GM20431 (cell line): ENCODE data around the gene ZNF263.

Experiments used
- in situ Hi-C: fragments of 300-500 bp; cut with MseI, MboI; formaldehyde crosslinking; loops from one replicate; pipeline ENCODE4 v1.15.0; 2020; ENCODE audit warnings: low sequenced_read_pairs; ENCODE audit not compliant: unreplicated experiment

Gene ZNF263

DNA sequence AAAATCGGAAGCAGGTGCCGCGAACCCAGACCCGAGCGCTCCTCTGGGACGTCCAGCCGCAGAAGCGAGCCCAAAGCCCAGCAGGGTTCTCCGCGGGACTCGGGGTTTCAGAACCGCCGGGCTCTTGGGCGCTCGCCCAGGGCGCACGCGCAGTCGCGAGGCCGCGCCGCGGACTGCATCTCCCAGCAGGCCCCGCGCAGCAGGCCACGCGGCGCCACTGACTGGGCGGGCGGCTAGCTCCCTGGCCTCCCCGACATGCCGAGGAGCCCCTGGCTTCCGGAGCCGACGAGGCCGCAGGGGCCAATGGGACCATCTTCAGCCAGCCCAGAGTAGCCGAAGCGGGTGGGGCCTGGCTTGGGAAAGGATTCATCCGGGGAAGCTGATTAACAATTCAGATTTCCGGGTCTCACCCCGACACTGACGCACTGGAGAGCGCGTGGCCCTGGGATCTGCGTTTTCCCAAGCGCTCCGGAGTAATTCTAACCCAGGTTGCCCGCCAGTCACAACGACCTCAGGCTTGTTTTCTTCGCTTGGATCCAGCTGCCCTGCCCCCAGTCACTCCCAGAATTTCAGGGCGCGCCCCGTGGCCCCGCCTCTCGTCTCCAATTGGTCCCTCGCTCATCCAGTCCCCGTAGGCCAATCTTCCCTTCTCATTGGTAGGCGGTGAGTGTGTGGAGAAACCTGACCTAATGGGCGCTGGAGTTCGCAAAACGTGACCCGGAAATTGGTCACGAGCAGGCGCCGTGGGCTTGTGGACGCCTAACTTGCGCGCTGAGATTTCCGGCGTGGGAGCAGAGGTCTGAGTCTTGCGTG is at the start of gene ZNF263:
Gene ZNF263, plus strand, starts transcription at position 762 of the 813 bp plus-strand sequence. CDS start 328 bp downstream, outside the sequence.
- in situ Hi-C loops, result no loop called here

DNA sequence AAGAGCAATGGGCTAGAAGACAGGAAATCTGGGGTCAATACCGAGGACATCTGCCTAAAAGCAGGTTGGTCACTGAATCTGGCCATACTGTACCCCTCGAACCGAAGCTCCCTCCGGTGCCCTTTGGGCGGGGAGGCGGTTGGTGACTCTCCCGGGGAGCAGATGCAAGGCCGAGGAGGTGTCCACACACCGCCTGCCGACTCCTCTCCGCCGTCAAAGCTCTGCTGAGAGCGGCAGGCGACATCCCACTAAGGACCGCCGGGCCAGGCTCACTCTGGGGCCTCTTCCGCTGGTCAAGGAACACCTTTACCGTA is 48.8 kb upstream of the ZNF263 start:
- in situ Hi-C loops, result no loop called here

GRCh38 chr16:3234857-3235561 is 48.3 kb upstream of the ZNF263 start, which contains the start of gene ZNF200:
ZNF200 (minus strand) TSS chr16:3235158; CDS start chr16:3233755, 1,403 bp downstream.
- in situ Hi-C loops, result no loop called here

- in situ Hi-C loops, result no loop called here
Observed at GRCh38 chr16:3235856-3236669, 47.2 kb upstream of the ZNF263 start.

- in situ Hi-C loops, result no loop called here
Observed at GRCh38 chr16:3241761-3242160, 41.5 kb upstream of the ZNF263 start.

DNA sequence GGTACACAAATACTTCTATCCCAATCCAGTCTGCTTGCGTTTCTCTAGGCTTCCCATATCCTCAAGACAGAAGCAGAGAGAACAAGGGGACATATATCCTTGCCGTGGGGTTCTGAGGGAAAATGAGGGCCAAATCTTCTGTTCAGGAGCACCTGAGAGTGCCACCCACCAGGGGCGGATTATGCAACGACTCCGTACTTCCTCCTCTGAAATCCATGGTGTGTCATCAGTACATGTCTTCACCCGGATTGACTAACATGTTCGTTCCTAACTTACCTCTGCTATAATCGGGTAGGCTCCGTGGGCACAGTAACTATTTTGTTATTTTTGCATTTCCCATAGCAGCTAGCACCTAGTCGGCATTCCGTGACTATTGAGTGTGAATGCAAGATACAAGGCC is 40.6 kb upstream of the ZNF263 start:
- in situ Hi-C loops, result no loop called here

DNA sequence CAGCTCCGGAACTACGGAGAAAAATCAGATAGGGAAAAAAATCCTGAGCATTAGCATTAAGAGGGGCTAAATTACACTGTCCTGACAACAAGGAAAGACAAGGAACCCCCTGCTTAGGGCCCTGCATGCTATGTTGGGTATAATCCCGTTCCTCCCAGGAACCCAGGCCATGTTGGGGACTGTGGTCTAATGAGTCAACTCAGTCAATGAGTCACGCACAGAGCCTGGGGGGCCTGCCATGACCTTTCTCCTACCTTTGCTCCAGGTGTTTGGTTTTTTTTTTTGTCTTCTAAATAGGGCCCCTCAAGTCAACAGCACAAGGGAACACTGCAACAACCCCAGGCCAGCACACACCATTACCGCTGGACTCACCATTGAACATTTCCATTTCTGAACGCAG is 39.4 kb upstream of the ZNF263 start:
- in situ Hi-C loops, result no loop called here

DNA sequence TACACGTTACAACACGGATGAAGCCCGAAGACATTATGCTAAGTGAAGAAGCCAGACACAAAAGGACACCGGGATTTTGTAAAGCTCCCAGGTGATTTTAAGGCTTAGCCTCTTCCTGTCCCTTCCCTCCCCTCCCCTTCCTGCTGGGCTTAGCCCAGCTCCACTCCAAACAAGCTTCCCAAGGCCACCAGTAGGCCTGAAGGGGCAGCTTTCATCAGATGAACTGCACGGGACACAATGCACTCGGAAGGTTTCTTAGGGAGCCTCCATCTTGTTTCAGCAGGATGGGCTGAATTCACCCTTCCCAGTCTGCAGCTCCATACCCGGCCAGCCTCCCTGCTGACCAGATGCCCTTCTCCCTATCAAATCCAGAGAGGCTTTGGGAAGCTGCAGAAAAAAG is 37.3 kb upstream of the ZNF263 start:
- in situ Hi-C loops, result no loop called here

DNA sequence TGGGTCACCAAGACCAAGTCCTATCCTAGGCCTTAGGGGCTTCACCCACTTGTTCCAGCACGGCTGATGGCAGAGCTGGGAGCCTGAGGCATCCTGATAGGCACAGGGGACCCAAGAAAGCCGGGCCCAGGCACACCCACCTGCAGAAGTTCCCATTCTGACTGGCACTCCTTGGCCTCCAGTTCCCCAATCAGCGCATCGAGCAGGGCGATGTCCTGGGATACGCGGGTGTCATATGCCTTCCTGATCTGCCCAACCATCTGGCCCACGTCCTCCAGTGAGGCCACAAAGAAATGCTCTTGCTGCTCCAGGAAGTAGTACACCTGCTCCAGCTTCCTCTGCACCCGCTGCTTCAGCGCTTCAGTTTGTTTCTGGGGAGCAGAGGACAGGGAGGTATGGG is 36.4 kb upstream of the ZNF263 start:
- in situ Hi-C loops, result no loop called here

- in situ Hi-C loops, result no loop called here
Observed at GRCh38 chr16:3248596-3248995, 34.7 kb upstream of the ZNF263 start.

GRCh38 chr16:3249020-3249419 is 34.3 kb upstream of the ZNF263 start:
- in situ Hi-C loops, result no loop called here

- in situ Hi-C loops, result no loop called here
Observed at GRCh38 chr16:3249451-3249850, 33.8 kb upstream of the ZNF263 start.

DNA sequence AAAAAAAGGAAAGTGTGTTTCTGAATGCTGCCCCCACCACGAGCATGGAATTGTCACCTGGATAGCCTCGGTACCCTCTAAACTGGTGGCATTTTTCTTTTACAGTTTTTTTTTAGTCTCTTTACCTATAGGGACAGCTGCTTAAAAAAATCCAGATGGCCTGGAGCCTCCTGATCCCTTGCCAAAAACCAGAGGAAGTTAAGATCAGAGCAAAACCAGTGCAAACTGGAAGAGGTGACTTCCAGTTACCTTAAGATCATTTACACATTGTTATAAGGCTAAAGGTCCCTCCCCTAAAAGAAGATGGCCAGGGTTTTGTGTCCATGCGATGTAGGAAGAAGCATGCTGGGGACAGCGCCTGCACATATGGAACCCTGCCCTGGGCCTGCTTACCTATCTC is 30.3 kb upstream of the ZNF263 start:
- in situ Hi-C loops, result no loop called here

GRCh38 chr16:3254309-3254708 is 29.0 kb upstream of the ZNF263 start:
- in situ Hi-C loops, result no loop called here

DNA sequence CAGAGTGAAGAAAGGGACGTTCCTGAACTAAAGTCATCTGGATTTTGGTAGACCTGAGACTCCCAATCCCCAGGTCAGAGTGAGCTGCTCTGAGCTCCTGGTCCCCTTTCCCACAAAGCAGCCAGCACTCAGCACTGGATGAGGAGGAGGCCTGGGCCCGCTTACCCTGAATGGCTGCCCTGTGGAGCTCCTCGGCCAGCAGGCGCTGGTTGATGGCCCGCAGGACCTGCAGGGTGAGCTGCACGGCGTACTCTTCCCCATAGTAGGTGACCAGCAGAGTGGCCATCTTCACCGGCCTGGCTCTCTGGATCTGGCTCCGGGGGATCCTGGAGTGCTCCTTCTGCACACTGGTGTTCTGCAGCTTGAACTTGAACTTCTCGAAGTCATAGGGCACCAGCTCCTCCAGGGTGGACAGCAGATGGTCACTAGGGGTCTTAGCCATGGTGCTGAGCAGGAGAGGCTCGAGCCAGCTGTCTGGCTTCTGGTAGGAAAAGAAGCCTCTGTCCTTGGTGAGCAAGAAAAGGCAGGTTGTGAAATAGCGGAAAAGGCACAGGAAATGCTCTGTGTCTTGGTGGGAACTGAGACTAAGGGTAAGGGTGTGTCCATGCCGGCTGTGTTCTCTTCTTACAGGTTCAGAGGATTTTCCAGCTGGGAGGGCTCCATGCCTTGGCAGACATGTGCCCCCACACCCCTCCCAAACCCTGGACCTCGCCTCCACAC is 27.0 kb upstream of the ZNF263 start, which contains the start of gene MEFV:
Gene MEFV, minus strand, starts transcription at position 488 of the 720 bp plus-strand sequence. Its CDS starts 46 bp downstream, at position 442.
- in situ Hi-C loops, result no loop called here

DNA sequence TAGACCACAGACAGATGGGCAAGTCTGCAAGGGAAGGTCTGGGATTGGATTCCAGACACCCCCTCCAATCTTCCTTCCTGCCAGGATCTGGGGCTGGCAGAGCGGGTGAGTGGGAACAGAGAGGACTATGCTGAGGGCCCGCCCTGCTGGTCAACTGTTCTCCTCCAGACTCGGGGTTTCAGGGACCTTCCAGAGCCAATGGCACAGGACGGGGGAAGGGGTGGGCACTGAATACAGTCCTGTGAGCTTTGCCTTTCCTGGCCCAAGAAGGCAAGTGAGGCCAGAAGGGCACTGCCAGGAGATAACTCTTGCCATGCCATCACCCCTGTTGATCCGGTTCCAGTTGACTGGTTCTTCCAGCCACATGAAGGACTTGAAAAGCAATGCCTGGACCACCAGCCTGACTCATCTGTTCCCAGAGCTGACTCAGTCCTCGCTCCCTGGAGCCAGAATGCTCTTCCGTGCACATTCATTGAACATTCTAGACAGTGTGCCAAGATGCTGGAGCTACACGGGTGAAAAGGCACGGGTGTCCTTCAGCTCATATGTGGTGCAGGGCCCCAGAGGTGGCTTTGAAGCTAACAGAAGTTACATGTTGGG is 26.3 kb upstream of the ZNF263 start:
- in situ Hi-C loops, result no loop called here

DNA sequence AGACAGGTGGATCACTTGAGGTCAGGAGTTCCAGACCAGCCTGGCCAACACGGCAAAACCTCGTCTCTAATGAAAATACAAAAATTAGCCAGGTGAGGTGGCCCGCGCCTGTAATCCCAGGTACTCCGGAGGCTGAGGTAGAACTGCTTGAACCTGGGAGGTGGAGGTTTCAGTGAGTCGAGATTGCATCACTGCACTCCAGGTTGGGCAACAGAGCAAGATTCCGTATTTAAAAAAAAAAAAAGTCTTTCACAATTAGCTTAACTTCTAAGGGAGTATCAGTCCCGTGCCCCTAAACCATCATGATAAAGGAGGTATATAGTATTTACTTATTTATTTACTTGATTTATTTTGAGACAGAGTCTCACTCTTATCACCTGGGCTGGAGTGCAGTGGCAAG is 23.5 kb upstream of the ZNF263 start:
- in situ Hi-C loops, result no loop called here

- in situ Hi-C loops, result no loop called here
Observed at GRCh38 chr16:3262517-3262916, 20.8 kb upstream of the ZNF263 start.

DNA sequence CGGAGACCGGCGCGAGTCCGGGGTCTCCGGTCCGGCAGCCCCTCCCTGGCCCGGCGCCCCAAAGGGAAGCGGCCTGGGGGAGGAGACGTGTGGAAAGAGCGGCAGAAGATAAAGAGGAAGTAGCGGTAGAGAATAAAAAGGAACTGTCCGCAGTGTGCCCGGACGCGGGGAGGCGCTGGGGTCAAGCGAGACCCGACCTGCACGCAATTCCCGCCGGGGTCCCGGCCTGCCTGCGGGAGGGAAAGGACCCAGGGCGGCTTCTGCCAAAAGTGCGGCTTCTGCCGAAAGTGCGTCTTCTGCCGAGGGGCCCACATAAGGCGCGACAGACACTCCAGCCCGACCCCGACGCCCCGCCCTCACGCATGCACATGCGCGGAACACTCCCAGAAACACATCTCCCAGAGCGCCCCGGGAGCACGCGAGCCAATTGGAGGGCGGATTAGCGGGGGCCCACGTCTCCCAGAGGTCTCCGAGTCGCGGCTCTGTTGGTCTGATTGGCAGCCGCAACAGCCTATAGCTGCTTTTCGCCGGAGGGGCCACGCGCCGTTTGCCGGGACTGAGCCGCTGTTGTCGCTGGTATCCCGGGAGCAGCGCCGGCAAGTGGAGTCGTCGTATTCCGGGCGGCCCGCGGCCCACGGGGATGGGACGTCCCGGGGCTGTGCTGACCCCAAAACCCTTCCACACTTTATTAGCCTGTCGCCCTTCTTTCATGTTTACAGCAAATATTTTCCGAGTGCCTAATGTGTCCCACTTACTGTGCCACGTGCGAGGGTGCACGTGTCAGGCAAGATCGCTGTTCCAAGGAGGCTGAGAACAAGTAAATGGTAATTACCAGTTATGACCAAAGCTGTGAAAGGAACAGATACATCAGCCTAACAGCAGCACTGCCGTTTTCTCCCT is 18.9 kb upstream of the ZNF263 start:
- in situ Hi-C loops, result no loop called here
